Cardiac muscle cell (in vitro differentiated cells and primary cell): ENCODE results near the gene TKTL1. TPM values are rescaled to one million over a fixed set of nuclear protein-coding genes. Genes with fewer than 3 reads are reported as not detected.
A peak's percentile ranks its signal among the peaks of the same experiment; 100 is the strongest.

Source experiments
- DNase-seq, 2 donors: peaks; one replicate each; pipeline versions ENCODE4 v3.0.0 to v3.0.0-alpha.2; 2010 to 2017; ENCODE audit warnings: low read depth in 1 of 2, low spot score in 1 of 2
- H3K27ac ChIP-seq: fragments of 200-600 bp; sonication (generic); 2 replicates; pipeline ENCODE4 v1.5.1; 2016
- H3K27me3 ChIP-seq: fragments of 200-600 bp; sonication (generic); 2 replicates; pipeline ENCODE4 v1.6.0; 2016; ENCODE audit warnings: control low read depth
- H3K36me3 ChIP-seq: fragments of 200-600 bp; sonication (generic); 2 replicates; pipeline ENCODE4 v1.5.1; 2016; ENCODE audit warnings: control low read depth
- H3K4me1 ChIP-seq: fragments of 200-600 bp; sonication (generic); 2 replicates; pipeline ENCODE4 v1.8.1; 2017; ENCODE audit warnings: low read depth, mild to moderate bottlenecking, mixed run types
- H3K4me3 ChIP-seq: fragments of 200-600 bp; sonication (generic); 2 replicates; pipeline ENCODE4 v1.5.1; 2016; ENCODE audit warnings: mild to moderate bottlenecking
- H3K9me3 ChIP-seq: fragments of 200-600 bp; sonication (generic); 2 replicates; pipeline ENCODE4 v1.5.1; 2017; ENCODE audit warnings: low read depth, mild to moderate bottlenecking, control low read depth
- polyA plus RNA-seq: library from polyadenylated mRNA; unstranded; fragments of >200 nt; fragmentation: Nextera tagmentation; extraction: Ambion mirVana; gene quantifications from 2 replicates; pipeline ENCODE4 v1.2.1, GENCODE V29; 2016
- total RNA-seq: library from RNA; depleted of rRNA; stranded (reverse); fragments of >200 nt; gene quantifications from 2 replicates; pipeline ENCODE4 v1.2.3, GENCODE V29; 2016
- TF ChIP-seq, protein P1 (sequence below): IDR thresholded peaks from 2 replicates; pipeline ENCODE4 v1.5.1; 2012; ENCODE audit warnings: low read depth, mild to moderate bottlenecking, low read length

TKTL1 gene
- total and polyA plus RNA-seq, 2 experiments from 2014 or later = not detected

DNA sequence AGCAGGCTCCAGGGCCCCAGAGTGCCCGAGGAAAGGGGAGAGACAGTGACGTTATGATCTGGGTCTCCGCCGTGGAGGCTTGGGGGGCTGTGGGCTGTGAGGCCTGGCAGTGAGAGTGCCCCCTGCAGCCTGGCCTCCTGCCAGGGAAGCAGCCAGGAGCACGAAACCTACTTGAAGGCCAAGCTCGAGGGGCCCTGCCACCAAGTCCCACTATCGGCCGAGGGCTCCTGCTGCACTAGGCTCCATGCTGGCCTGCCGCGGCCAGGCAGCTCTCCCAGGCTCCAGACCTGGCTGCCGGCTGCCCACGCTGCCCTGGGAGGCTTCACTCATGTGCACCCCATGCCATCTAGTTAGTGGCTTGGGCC is 60.2 kb downstream of the TKTL1 start:
- peaks cover 54% of the 10 kb centered on the region for H3K36me3 ChIP-seq
- H3K9me3 ChIP-seq = no peaks in the 10 kb centered on the region
- no peak for DNase-seq
- H3K27me3 ChIP-seq = no peaks in the 10 kb centered on the region
- TF ChIP-seq, protein P1, sequence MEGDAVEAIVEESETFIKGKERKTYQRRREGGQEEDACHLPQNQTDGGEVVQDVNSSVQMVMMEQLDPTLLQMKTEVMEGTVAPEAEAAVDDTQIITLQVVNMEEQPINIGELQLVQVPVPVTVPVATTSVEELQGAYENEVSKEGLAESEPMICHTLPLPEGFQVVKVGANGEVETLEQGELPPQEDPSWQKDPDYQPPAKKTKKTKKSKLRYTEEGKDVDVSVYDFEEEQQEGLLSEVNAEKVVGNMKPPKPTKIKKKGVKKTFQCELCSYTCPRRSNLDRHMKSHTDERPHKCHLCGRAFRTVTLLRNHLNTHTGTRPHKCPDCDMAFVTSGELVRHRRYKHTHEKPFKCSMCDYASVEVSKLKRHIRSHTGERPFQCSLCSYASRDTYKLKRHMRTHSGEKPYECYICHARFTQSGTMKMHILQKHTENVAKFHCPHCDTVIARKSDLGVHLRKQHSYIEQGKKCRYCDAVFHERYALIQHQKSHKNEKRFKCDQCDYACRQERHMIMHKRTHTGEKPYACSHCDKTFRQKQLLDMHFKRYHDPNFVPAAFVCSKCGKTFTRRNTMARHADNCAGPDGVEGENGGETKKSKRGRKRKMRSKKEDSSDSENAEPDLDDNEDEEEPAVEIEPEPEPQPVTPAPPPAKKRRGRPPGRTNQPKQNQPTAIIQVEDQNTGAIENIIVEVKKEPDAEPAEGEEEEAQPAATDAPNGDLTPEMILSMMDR = no peak
- H3K27ac ChIP-seq = peak overlapping the region; percentile 6
- no peaks in the 10 kb centered on the region for H3K4me1 ChIP-seq
- H3K4me3 ChIP-seq = no peak overlapping the region

DNA sequence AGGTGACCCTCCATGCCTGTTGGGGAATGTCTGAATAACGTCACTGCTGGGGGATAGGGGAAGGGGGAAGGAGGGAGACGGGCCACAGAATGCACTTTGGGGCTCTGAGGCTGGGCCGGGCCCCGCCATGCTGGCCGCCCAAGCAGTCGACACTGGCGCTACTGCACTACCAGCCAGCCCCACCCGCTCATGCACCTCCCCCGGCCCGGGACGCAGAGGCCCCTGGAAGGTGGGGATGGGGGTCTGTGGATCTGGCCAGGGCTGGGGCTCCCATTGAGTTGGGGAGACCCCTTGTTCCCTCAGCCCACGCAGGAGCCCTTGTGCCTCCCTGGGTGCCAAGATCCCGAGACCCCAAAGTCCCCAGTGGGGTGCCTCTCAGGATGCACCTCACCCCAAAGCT is 61.0 kb downstream of the TKTL1 start:
- peaks cover 56% of the 10 kb centered on the region for H3K36me3 ChIP-seq
- TF ChIP-seq, protein P1 = no peak
- no peaks in the 10 kb centered on the region for H3K4me1 ChIP-seq
- no peak overlapping the region for H3K27ac ChIP-seq
- DNase-seq = no peak
- H3K27me3 ChIP-seq = no peaks in the 10 kb centered on the region
- no peak overlapping the region for H3K4me3 ChIP-seq
- H3K9me3 ChIP-seq = no peaks in the 10 kb centered on the region

DNA sequence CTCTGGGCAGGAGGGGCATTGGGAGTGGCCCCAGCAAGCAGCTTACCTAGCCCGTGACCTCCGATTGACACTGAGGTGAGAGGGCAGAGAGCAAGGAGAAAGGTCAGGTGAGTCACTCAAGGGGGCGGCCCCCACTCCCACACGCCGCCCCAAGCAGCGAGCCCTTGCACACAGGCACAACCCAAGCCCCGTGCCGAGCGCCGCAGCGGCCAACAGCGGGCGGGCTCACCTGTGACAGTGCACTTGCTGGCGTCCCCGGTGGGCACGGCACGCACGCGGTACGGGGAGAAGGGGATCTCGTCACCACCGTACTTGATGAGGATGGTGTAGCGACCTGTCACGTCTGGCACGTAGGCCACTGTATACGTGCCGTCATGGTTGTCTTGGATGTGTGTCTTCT is 61.6 kb downstream of the TKTL1 start:
- TF ChIP-seq, protein P1 = no peak
- peaks cover 62% of the 10 kb centered on the region for H3K36me3 ChIP-seq

GRCh38 chrX:154358011-154358410 is 62.4 kb downstream of the TKTL1 start:
- Histone ChIP-seq H3K36me3 (peaks cover 66% of the 10 kb centered on the region), H3K9me3 (no peaks in the 10 kb centered on the region), H3K27me3 (no peaks in the 10 kb centered on the region), H3K4me1 (no peaks in the 10 kb centered on the region), H3K4me3 (no peak overlapping the region), H3K27ac (peak overlapping the region; percentile 48)
- TF ChIP-seq, protein P1 = no peak
- DNase-seq = no peak

More for the DNA sequence above, 61.6 kb downstream of the TKTL1 start:
- Histone ChIP-seq H3K4me1 (no peaks in the 10 kb centered on the region), H3K27ac (peak overlapping the region; percentile 28), H3K9me3 (no peaks in the 10 kb centered on the region), H3K4me3 (no peak overlapping the region), H3K27me3 (no peaks in the 10 kb centered on the region)
- DNase-seq = no peak

- H3K27me3 ChIP-seq = no peaks in the 10 kb centered on the region
- H3K9me3 ChIP-seq = no peaks in the 10 kb centered on the region
- H3K4me1 ChIP-seq = no peaks in the 10 kb centered on the region
- TF ChIP-seq, protein P1 = no peak
- peaks cover 61% of the 10 kb centered on the region for H3K36me3 ChIP-seq
- H3K27ac ChIP-seq = peak overlapping the region; percentile 48
- H3K4me3 ChIP-seq = no peak overlapping the region
- no peak for DNase-seq
These were observed 63.2 kb downstream of the TKTL1 start for GRCh38 chrX:154358829-154359228.
